Sigmoid colon (tissue), 7 donors: Measurements from ENCODE around the gene IL34. TPM values are rescaled to one million over a fixed set of nuclear protein-coding genes. Genes with fewer than 3 reads are reported as not detected.
"Not testable (repeated sequence)": the region's sequence is repeated elsewhere in the genome, so short reads cannot be mapped to it uniquely, and the experiment has no call there.

Source experiments
- DNase-seq: peaks from one replicate; pipeline ENCODE4 v3.0.0-alpha.2; 2019
- H3K27ac ChIP-seq, 4 donors: fragments of 200-600 bp; sonication (generic); one replicate each; pipeline ENCODE4 v1.5.1; 2016 to 2019; ENCODE audit warnings: mild to moderate bottlenecking in 1 of 4
- H3K27me3 ChIP-seq, 3 donors: fragments of 200-600 bp; sonication (generic); one replicate each; pipeline ENCODE4 v1.5.1; 2019; ENCODE audit warnings: mild to moderate bottlenecking in 1 of 3
- H3K36me3 ChIP-seq, 4 donors: fragments of 200-600 bp; sonication (generic); one replicate each; pipeline ENCODE4 v1.5.1; 2016 to 2019
- H3K4me1 ChIP-seq, 4 donors: fragments of 200-600 bp; sonication (generic); one replicate each; pipeline ENCODE4 v1.5.1; 2017 to 2019
- H3K4me3 ChIP-seq, 4 donors: fragments of 200-600 bp; sonication (generic); one replicate each; pipeline ENCODE4 v1.5.1; 2017 to 2019; ENCODE audit warnings: mild to moderate bottlenecking in 2 of 4, moderate library complexity in 1 of 4
- H3K9me3 ChIP-seq, 4 donors: fragments of 200-600 bp in 3 of 4; sonication (generic) in 3 of 4; one replicate each; pipeline versions ENCODE4 v1.5.1 to v1.6.1; 2013 to 2019
- EP300 ChIP-seq, 4 donors: sonication (generic); formaldehyde crosslinking; IDR thresholded peaks; one replicate each; pipeline ENCODE4 v1.6.1; 2017; ENCODE audit warnings: antibody characterized with exemption in 4 of 4
- POLR2A ChIP-seq, 2 donors: fragments of 450-650 bp; IDR thresholded peaks; one replicate each; pipeline ENCODE4 v1.6.1; 2016; ENCODE audit warnings: antibody characterized with exemption in 2 of 2, mild to moderate bottlenecking in 2 of 2, moderate library complexity in 2 of 2
- POLR2AphosphoS5 ChIP-seq, 4 donors: sonication (generic); formaldehyde crosslinking; IDR thresholded peaks; one replicate each; pipeline ENCODE4 v1.6.1; 2017; ENCODE audit warnings: antibody characterized with exemption in 4 of 4
- WGBS, 2 donors: extraction: QIAGEN DNeasy Blood & Tissue Kit; methylation state at CpG; one replicate each; pipeline ENCODE4 v1.1.7; 2013; 5-methylcytosine and 5-hydroxymethylcytosine counted together
- intact Hi-C: fragments of 100-400 bp; cut with DNase I; formaldehyde crosslinking; loops from one replicate; pipeline ENCODE4 v1.15.1; 2023
- polyA plus RNA-seq, 3 donors: library from polyadenylated mRNA; stranded (reverse); fragments of 200-250 nt; gene quantifications; one replicate each; pipeline ENCODE4 v1.2.3, GENCODE V29; 2013
- total RNA-seq, 4 donors: library from RNA; depleted of rRNA; stranded (reverse); fragments of >200 nt; gene quantifications; one replicate each; pipeline ENCODE4 v1.1.0, GENCODE V29; 2016
- TF ChIP-seq, protein P1 (sequence below), 4 experiments: fragments of 450-650 bp in 3 of 4; fragments of 200-600 bp in 1 of 4; IDR thresholded peaks; one replicate each; pipeline ENCODE4 v1.5.1; 2016 to 2019; ENCODE audit warnings: antibody characterized with exemption in 4 of 4, mild to moderate bottlenecking in 3 of 4, moderate library complexity in 2 of 4
- donor health status: healthy with polysubstance abuse.
- donor health status: Bipolar disorder and iron deficiency.
- donor health status: healthy.

The IL34 gene
- total and polyA plus RNA-seq, 7 donors: 1.8 to 5.5 (median 4.6) TPM; not detected in 2

- H3K36me3 ChIP-seq: peaks cover 40 to 58% (median 48%) of the 10 kb centered on the region in 4 donors
- 97% methylated on average over 56 of the region's 56 CpGs for WGBS, 2 donors
- TF ChIP-seq POLR2AphosphoS5 (IDR thresholded peaks at IDR 0.05): no peak
- no peak for TF ChIP-seq POLR2A (IDR thresholded peaks at IDR 0.05)
Measured at GRCh38 chr16:70663524-70664324, 17.4 kb downstream of the IL34 start.

GRCh38 chr16:70664325-70665112 lies 18.2 kb downstream of the IL34 start:
- peaks cover 48 to 66% (median 54%) of the 10 kb centered on the region in 4 donors for H3K36me3 ChIP-seq
- no peak overlapping the region for H3K4me3 ChIP-seq
- no peaks in the 10 kb centered on the region for H3K27me3 ChIP-seq
- peaks cover 0 to 36% (median 29%) of the 10 kb centered on the region in 4 donors for H3K4me1 ChIP-seq
- peak; percentile 64 for DNase-seq
- 92 to 94% methylated on average over 39 of the region's 39 CpGs for WGBS, 2 donors
- no peaks in the 10 kb centered on the region for H3K9me3 ChIP-seq
- intact Hi-C loops: no loop called here
- TF ChIP-seq EP300 (IDR thresholded peaks at IDR 0.05) (no peak), POLR2A (IDR thresholded peaks at IDR 0.05) (no peak)
- peak overlapping the region in 1 of 4 donors; percentile 1 for H3K27ac ChIP-seq

More at GRCh38 chr16:70663524-70664324, 17.4 kb downstream of the IL34 start:
- DNase-seq: peak; percentile 69
- Histone ChIP-seq H3K27ac (peak overlapping the region; percentile 57 to 77 (median 67)), H3K4me1 (peaks cover 0 to 36% (median 29%) of the 10 kb centered on the region in 4 donors), H3K4me3 (no peak overlapping the region), H3K27me3 (no peaks in the 10 kb centered on the region), H3K9me3 (no peaks in the 10 kb centered on the region)
- intact Hi-C loops: no loop called here

- no peak overlapping the region for H3K27ac ChIP-seq
- no peaks in the 10 kb centered on the region for H3K27me3 ChIP-seq
- intact Hi-C loops: no loop called here
- WGBS, 2 donors: 91 to 93% methylated on average over 14 of the region's 14 CpGs
- peaks cover 0 to 36% (median 29%) of the 10 kb centered on the region in 4 donors for H3K4me1 ChIP-seq
- DNase-seq: peak; percentile 65
- TF ChIP-seq POLR2A (IDR thresholded peaks at IDR 0.05): no peak
- TF ChIP-seq, protein P1, sequence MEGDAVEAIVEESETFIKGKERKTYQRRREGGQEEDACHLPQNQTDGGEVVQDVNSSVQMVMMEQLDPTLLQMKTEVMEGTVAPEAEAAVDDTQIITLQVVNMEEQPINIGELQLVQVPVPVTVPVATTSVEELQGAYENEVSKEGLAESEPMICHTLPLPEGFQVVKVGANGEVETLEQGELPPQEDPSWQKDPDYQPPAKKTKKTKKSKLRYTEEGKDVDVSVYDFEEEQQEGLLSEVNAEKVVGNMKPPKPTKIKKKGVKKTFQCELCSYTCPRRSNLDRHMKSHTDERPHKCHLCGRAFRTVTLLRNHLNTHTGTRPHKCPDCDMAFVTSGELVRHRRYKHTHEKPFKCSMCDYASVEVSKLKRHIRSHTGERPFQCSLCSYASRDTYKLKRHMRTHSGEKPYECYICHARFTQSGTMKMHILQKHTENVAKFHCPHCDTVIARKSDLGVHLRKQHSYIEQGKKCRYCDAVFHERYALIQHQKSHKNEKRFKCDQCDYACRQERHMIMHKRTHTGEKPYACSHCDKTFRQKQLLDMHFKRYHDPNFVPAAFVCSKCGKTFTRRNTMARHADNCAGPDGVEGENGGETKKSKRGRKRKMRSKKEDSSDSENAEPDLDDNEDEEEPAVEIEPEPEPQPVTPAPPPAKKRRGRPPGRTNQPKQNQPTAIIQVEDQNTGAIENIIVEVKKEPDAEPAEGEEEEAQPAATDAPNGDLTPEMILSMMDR (IDR thresholded peaks at IDR 0.05): no peak
- TF ChIP-seq EP300 (IDR thresholded peaks at IDR 0.05): no peak
- TF ChIP-seq POLR2AphosphoS5 (IDR thresholded peaks at IDR 0.05): no peak
- H3K9me3 ChIP-seq: no peaks in the 10 kb centered on the region
- peaks cover 54 to 73% (median 60%) of the 10 kb centered on the region in 4 donors for H3K36me3 ChIP-seq
- H3K4me3 ChIP-seq: no peak overlapping the region
Measured at GRCh38 chr16:70665113-70665694, 18.8 kb downstream of the IL34 start.

DNA sequence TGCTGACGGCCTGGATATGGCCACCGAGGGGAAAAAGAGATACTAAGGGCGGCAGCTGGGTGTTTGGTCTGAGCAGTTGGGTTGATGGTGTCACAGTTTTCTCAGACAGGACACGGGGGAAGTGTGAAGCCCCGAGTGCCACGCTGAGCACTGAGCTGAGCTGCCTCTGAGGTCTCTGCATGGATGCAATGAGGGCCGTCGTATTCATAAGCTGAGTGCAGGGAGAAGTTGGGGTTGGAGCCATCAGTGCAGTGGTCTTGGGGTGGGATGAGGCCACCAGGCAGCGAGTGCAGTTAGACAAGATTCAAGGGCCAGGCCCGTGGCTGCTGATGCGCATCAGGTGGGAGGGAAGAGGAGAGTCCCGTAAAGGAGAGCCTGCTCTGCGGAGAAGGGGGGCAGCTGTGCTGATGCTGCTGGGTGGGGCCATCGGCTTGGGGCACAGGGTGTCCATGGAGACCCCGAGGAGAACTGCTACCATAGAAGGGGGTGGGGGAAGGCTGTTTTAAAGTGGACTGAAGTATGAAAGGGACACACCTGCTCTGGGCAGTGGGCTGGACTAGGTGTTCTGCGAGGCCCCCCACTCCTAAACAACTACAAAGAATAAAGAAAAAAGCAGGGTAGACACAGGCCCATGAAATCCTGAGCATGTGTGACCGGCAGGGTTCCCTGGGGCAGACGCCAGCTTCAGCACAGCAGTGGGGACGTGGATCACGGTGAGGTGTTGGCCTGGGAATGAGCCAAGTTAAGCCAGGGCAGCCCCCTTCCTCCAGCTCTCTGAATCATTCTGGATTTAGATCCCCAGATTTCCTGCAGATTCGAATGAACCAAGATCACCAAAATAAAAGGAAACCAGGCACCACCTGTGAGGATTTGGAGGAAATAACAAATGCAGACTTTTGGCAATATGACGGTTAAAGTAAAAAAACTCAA lies 19.7 kb downstream of the IL34 start:
- TF ChIP-seq, protein P1 (IDR thresholded peaks at IDR 0.05): no peak
- TF ChIP-seq POLR2A (IDR thresholded peaks at IDR 0.05): no peak
- no peak for TF ChIP-seq EP300 (IDR thresholded peaks at IDR 0.05)
- no peak for TF ChIP-seq POLR2AphosphoS5 (IDR thresholded peaks at IDR 0.05)
- Histone ChIP-seq H3K36me3 (peaks cover 63 to 81% (median 64%) of the 10 kb centered on the region in 4 donors), H3K4me3 (no peak overlapping the region), H3K9me3 (no peaks in the 10 kb centered on the region), H3K27me3 (no peaks in the 10 kb centered on the region), H3K27ac (no peak overlapping the region), H3K4me1 (peaks cover 0 to 30% (median 27%) of the 10 kb centered on the region in 4 donors)
- intact Hi-C loops: no loop called here
- peak; percentile 64 for DNase-seq
- 89 to 93% methylated on average over 22 of the region's 22 CpGs for WGBS, 2 donors

DNA sequence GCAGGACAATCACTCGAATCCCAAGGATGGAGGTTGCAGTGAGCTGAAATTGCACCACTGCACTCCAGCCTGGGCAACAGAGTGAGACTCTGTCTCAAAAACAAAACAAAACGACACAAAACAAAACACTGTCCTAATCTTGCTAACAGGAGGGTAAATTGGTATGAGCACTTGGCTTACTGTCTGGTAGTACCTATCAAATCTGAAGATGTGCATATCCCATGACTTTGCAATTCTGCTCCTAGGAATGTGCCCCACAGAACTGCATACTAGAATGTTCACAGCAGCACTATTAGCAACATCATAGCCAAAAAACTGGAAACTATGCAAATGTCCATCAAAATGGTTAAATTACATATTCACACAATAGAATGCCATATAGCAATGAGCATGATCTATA lies 23.8 kb downstream of the IL34 start:
- WGBS, 2 donors: 88 to 91% methylated on average over 2 of the region's 2 CpGs
- TF ChIP-seq POLR2A (IDR thresholded peaks at IDR 0.05) (no peak), POLR2AphosphoS5 (IDR thresholded peaks at IDR 0.05) (no peak), EP300 (IDR thresholded peaks at IDR 0.05) (no peak)
- TF ChIP-seq, protein P1 (IDR thresholded peaks at IDR 0.05): no peak
- intact Hi-C loops: no loop called here
- no peaks in the 10 kb centered on the region for H3K27me3 ChIP-seq
- no peak overlapping the region for H3K27ac ChIP-seq
- H3K36me3 ChIP-seq: peaks cover 38 to 98% (median 66%) of the 10 kb centered on the region in 4 donors
- DNase-seq: no peak
- no peaks in the 10 kb centered on the region for H3K9me3 ChIP-seq
- H3K4me3 ChIP-seq: no peak overlapping the region
- peaks cover 0 to 2% (median 0%) of the 10 kb centered on the region in 4 donors for H3K4me1 ChIP-seq

DNA sequence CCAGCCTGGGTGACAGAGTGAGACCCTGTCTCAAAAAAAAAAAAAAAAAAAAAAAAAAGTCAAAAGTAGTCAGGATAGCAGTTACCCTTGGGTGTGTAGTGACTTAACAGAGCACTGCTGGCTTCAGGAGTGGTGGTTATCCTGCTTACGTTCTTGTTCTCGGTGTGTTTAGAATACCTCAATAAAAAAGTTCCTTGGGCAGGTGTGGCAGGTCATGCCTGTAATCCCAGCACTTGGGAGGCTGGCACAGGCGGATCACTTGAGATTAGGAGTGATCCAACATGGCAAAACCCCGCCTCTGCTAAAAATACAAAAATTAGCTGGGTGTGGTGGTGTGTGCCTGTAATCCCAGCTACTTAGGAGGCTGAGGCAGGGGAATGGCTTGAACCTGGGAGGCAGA lies 24.6 kb downstream of the IL34 start:
- H3K27ac ChIP-seq: not testable (repeated sequence)
- peak; percentile 34 for DNase-seq

More for the DNA sequence above, 24.6 kb downstream of the IL34 start:
- H3K4me3 ChIP-seq, H3K4me1 ChIP-seq, H3K27me3 ChIP-seq, intact Hi-C loops, H3K9me3 ChIP-seq: not testable (repeated sequence)
- H3K36me3 ChIP-seq: peaks cover 31 to 98% (median 66%) of the 10 kb centered on the region in 4 donors
- WGBS, 2 donors: 35 to 89% methylated on average over 4 of the region's 4 CpGs
